Naive thymus-derived CD4-positive, alpha-beta T cell (primary cell): Measurements from ENCODE around the gene NIPAL3. TPM values are rescaled to one million over a fixed set of nuclear protein-coding genes. Genes with fewer than 3 reads are reported as not detected.

ENCODE experiments used
- ATAC-seq: fragments of 150-1000 bp; cut with Tn5 transposase; 2 replicates; pipeline ENCODE4 v1.10.0; 2021; ENCODE audit warnings: mild to moderate bottlenecking, moderate library complexity
- CTCF ChIA-PET: fragments of 350-600 bp; sonication (Branson Sonifier 250); formaldehyde crosslinking; loops from one replicate; lab custom pipeline; 2021; ENCODE audit warnings: antibody characterized with exemption; lab: Charles Lee
- POLR2A ChIA-PET: fragments of 350-600 bp; sonication (Branson Sonifier 250); formaldehyde crosslinking; loops from one replicate; lab custom pipeline; 2021; ENCODE audit warnings: antibody characterized with exemption, inconsistent platforms; lab: Charles Lee
- DNase-seq, 9 donors: peaks; one replicate each; pipeline versions ENCODE4 v3.0.0 to v3.0.0-alpha.2; 2020 to 2022; ENCODE audit warnings: mixed read lengths in 1 of 9
- H3K27ac ChIP-seq: one replicate; pipeline ENCODE4 v1.7.0; 2013; ENCODE audit warnings: mild to moderate bottlenecking, low read depth, low read length, moderate library complexity
- H3K27me3 ChIP-seq, 2 donors: one replicate each; pipeline ENCODE4 v1.7.0; 2013; ENCODE audit warnings: low read length in 2 of 2, mild to moderate bottlenecking in 2 of 2, moderate library complexity in 2 of 2; ENCODE audit not compliant: control insufficient read depth in 2 of 2, insufficient read depth in 2 of 2
- H3K36me3 ChIP-seq, 3 experiments: 1 replicate in 2 of 3; 2 replicates in 1 of 3; pipeline ENCODE4 v1.7.0; 2013; ENCODE audit warnings: low read length in 3 of 3, mild to moderate bottlenecking in 3 of 3, moderate library complexity in 1 of 3; ENCODE audit not compliant: insufficient read depth in 3 of 3, control insufficient read depth in 2 of 3
- H3K4me1 ChIP-seq, 2 donors: one replicate each; pipeline ENCODE4 v1.7.0; 2013; ENCODE audit warnings: low read length in 2 of 2, mild to moderate bottlenecking in 2 of 2, moderate library complexity in 1 of 2; ENCODE audit not compliant: control insufficient read depth in 2 of 2, insufficient read depth in 2 of 2
- H3K4me3 ChIP-seq: 2 replicates; pipeline ENCODE4 v1.7.0; 2013; ENCODE audit warnings: mild to moderate bottlenecking, low read length
- H3K9me3 ChIP-seq, 3 experiments: 1 replicate in 2 of 3; 2 replicates in 1 of 3; pipeline ENCODE4 v1.7.0; 2013; ENCODE audit warnings: low read length in 3 of 3; ENCODE audit not compliant: control insufficient read depth in 2 of 3
- H3K27ac Mint-ChIP-seq, 9 donors: one replicate each; pipeline ENCODE4 v1.8.0; 2020 to 2022; ENCODE audit warnings: mixed read lengths in 9 of 9, mild to moderate bottlenecking in 8 of 9, moderate library complexity in 5 of 9, inconsistent platforms in 2 of 9
- H3K27me3 Mint-ChIP-seq, 5 donors: one replicate each; pipeline ENCODE4 v1.8.0; 2021 to 2022; ENCODE audit warnings: mixed read lengths in 5 of 5, mild to moderate bottlenecking in 1 of 5
- H3K36me3 Mint-ChIP-seq, 5 donors: one replicate each; pipeline ENCODE4 v1.8.0; 2020 to 2022; ENCODE audit warnings: mixed read lengths in 5 of 5, mild to moderate bottlenecking in 3 of 5, inconsistent platforms in 1 of 5
- H3K4me1 Mint-ChIP-seq, 7 donors: one replicate each; pipeline ENCODE4 v1.8.0; 2020 to 2022; ENCODE audit warnings: mixed read lengths in 7 of 7, mild to moderate bottlenecking in 3 of 7, inconsistent platforms in 1 of 7
- H3K4me3 Mint-ChIP-seq, 10 donors: one replicate each; pipeline ENCODE4 v1.8.0; 2020 to 2022; ENCODE audit warnings: mild to moderate bottlenecking in 10 of 10, mixed read lengths in 10 of 10, moderate library complexity in 6 of 10, inconsistent platforms in 2 of 10
- H3K9me3 Mint-ChIP-seq, 11 donors: one replicate each; pipeline ENCODE4 v1.8.0; 2020 to 2022; ENCODE audit warnings: mixed read lengths in 11 of 11, mild to moderate bottlenecking in 4 of 11, inconsistent platforms in 1 of 11, moderate library complexity in 1 of 11
- intact Hi-C, 2 donors: fragments of 100-400 bp; cut with micrococcal nuclease; formaldehyde crosslinking; loops; one replicate each; pipeline ENCODE4 v1.15.1; 2023
- polyA plus RNA-seq, 2 donors: library from polyadenylated mRNA; unstranded; fragments of 300-500 nt; fragmentation: Illumina TruSeq; gene quantifications; one replicate each; pipeline ENCODE4 v1.2.3, GENCODE V29; 2021
- total RNA-seq, 6 experiments: library from RNA in 5 of 6; stranded (reverse) in 5 of 6; gene quantifications; 1 replicate in 5 of 6; 2 replicates in 1 of 6; pipeline ENCODE4 v1.2.3 and lab custom pipeline; 2021 to 2026

NIPAL3 gene
- total and polyA plus RNA-seq, 7 experiments from 2014 or later, result 35.5 to 127 (median 63.7) TPM

- intact Hi-C loops, result loop anchor here (1.0 to 10.0 kb wide), 8 partner anchors 29 to 881 kb away; partner anchors contain the start of genes CLIC4 (in 1 of the 2), NIPAL3 (in 1 of the 2), PNRC2 (in 1 of the 2) and RSRP1 (in 1 of the 2)
- ChIA-PET POLR2A (interaction anchor here (0.7 to 27.5 kb wide), 11 partner anchors 12 to 90 kb away, joined by 3 to 929 read pairs (median 7); partner anchors contain the start of genes NIPAL3 and STPG1), CTCF (interaction anchor here (1.3 to 3.3 kb wide), 5 partner anchors 11 to 91 kb away, joined by 7 to 23 read pairs (median 14); partner anchors contain the start of genes NIPAL3 and STPG1)
- Mint-ChIP-seq H3K4me3 (peak overlapping the region; percentile 79 to 100 (median 94)), H3K27me3 (peaks cover 0 to 9% (median 0%) of the 10 kb centered on the region in 5 donors), H3K4me1 (peaks cover 48 to 77% (median 61%) of the 10 kb centered on the region in 7 donors), H3K9me3 (peaks cover 0 to 5% (median 0%) of the 10 kb centered on the region in 11 donors), H3K36me3 (peaks cover 14 to 48% (median 40%) of the 10 kb centered on the region in 5 donors), H3K27ac (peak overlapping the region; percentile 78 to 100 (median 97))
- DNase-seq (no peak), ATAC-seq (no peak)
- no peaks in the 10 kb centered on the region for H3K36me3 ChIP-seq
- H3K4me3 ChIP-seq, result peak overlapping the region; percentile 50
- H3K4me1 ChIP-seq, result peaks cover 57 to 67% of the 10 kb centered on the region in 2 donors
- H3K27ac ChIP-seq, result peak overlapping the region; percentile 99
- H3K27me3 ChIP-seq, result no peaks in the 10 kb centered on the region
- no peaks in the 10 kb centered on the region for H3K9me3 ChIP-seq
Observed at GRCh38 chr1:24505816-24506215, 90.2 kb downstream of the NIPAL3 start.

DNA sequence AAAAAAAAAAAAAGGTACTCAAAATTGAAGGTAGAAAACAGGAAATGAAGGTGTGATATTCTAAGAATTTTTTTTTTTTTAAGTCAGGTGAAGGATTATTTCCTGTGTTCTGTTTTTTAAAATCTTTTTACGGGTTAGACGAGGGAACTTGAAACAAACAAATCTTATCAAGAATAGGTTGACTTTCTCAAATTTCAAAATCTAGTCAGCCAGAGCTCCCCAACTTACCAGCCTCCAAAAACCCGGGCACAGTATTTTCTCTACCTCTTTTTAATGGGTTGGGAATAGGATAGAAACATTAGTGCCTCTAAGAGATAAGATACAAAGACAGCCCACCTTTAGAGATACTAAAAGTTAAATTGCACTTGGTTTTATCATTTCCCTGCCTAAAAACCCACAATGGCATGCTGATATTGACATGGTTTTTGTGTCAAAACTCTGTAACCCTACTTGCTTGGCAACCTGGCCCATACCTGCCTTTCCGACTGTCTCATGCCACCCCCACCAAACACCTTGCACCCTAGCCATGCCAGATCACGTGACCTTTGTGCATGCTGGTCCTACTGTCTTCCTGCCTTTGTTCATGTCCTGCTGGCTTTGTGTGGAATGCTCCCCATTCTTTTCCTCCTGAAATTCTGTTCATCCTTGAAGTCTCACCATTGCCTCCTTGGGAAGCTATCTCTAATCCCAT lies 91.2 kb downstream of the NIPAL3 start:
- POLR2A ChIA-PET, result interaction anchor here (0.6 to 27.5 kb wide), 17 partner anchors 8 to 135 kb away, joined by 3 to 929 read pairs (median 4); partner anchors contain the start of genes NIPAL3 and STPG1
- peak overlapping the region; percentile 79 to 100 (median 94) for H3K4me3 Mint-ChIP-seq
- H3K36me3 ChIP-seq, result no peaks in the 10 kb centered on the region
- H3K27me3 Mint-ChIP-seq, result peaks cover 0 to 9% (median 0%) of the 10 kb centered on the region in 5 donors
- DNase-seq, result peak in 7 of 9 donors; percentile 53 to 85 (median 81)
- peaks cover 0 to 5% (median 0%) of the 10 kb centered on the region in 11 donors for H3K9me3 Mint-ChIP-seq
- peaks cover 19 to 57% (median 46%) of the 10 kb centered on the region in 5 donors for H3K36me3 Mint-ChIP-seq
- ATAC-seq, result no peak
- H3K9me3 ChIP-seq, result no peaks in the 10 kb centered on the region
- CTCF ChIA-PET, result interaction anchor here (0.6 to 3.3 kb wide), 11 partner anchors 17 to 93 kb away, joined by 3 to 23 read pairs (median 5); partner anchors contain the start of genes NIPAL3 and STPG1
- H3K27ac Mint-ChIP-seq, result peak overlapping the region; percentile 91 to 100 (median 97)
- H3K4me1 Mint-ChIP-seq, result peaks cover 46 to 74% (median 61%) of the 10 kb centered on the region in 7 donors
- peak overlapping the region; percentile 60 for H3K4me3 ChIP-seq
- peaks cover 57 to 62% of the 10 kb centered on the region in 2 donors for H3K4me1 ChIP-seq
- no peaks in the 10 kb centered on the region for H3K27me3 ChIP-seq
- intact Hi-C loops, result loop anchor here (1.0 to 10.0 kb wide), 9 partner anchors 25 to 882 kb away; partner anchors contain the start of genes CLIC4 (in 1 of the 2), NIPAL3 (in 1 of the 2), PNRC2 (in 1 of the 2) and RSRP1 (in 1 of the 2)
- H3K27ac ChIP-seq, result peak overlapping the region; percentile 99

DNA sequence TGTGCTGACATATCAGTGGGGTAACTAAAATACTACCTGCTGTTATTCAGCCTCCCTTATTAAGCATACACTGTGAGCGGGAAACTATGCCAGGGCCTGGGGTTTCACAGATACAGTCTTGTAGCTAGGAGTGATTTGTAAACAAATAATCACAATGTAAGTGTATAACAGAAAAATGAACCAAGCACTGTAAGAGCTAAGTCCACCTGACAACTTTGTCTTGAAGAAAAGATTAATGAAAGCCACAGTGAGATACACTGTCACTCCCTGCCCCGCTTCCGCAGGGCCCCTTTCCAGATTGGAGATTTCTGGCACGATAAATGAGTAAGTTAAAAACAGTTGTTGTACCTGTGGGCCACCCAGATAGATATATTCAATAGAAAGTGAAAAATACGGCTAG lies 91.8 kb downstream of the NIPAL3 start:
- POLR2A ChIA-PET, result interaction anchor here (0.6 to 27.5 kb wide), 12 partner anchors 8 to 135 kb away, joined by 3 to 929 read pairs (median 4); partner anchors contain the start of genes NIPAL3 and STPG1
- intact Hi-C loops, result loop anchor here (1.0 to 10.0 kb wide), 7 partner anchors 25 to 883 kb away; partner anchors contain the start of genes CLIC4 (in 1 of the 2), PNRC2 (in 1 of the 2) and RSRP1 (in 1 of the 2)
- H3K27ac ChIP-seq, result peak overlapping the region; percentile 99
- H3K27me3 Mint-ChIP-seq, result peaks cover 0 to 9% (median 0%) of the 10 kb centered on the region in 5 donors
- peak; percentile 50 for ATAC-seq
- CTCF ChIA-PET, result interaction anchor here (0.6 to 1.7 kb wide), 6 partner anchors 17 to 94 kb away, joined by 3 to 5 read pairs (median 4); partner anchors contain the start of genes NIPAL3 and STPG1
- H3K9me3 Mint-ChIP-seq, result peaks cover 0 to 5% (median 0%) of the 10 kb centered on the region in 11 donors
- no peaks in the 10 kb centered on the region for H3K36me3 ChIP-seq
- H3K36me3 Mint-ChIP-seq, result peaks cover 19 to 58% (median 48%) of the 10 kb centered on the region in 5 donors
- peaks cover 46 to 73% (median 65%) of the 10 kb centered on the region in 7 donors for H3K4me1 Mint-ChIP-seq
- no peaks in the 10 kb centered on the region for H3K9me3 ChIP-seq
- H3K4me1 ChIP-seq, result peaks cover 62 to 64% of the 10 kb centered on the region in 2 donors
- H3K4me3 Mint-ChIP-seq, result peak overlapping the region; percentile 79 to 100 (median 94)
- DNase-seq, result peak in 7 of 9 donors; percentile 25 to 79 (median 57)
- H3K4me3 ChIP-seq, result peak overlapping the region; percentile 60
- no peaks in the 10 kb centered on the region for H3K27me3 ChIP-seq
- H3K27ac Mint-ChIP-seq, result peak overlapping the region; percentile 91 to 100 (median 97)

- DNase-seq (no peak), ATAC-seq (no peak)
- H3K27me3 Mint-ChIP-seq, result peaks cover 0 to 4% (median 0%) of the 10 kb centered on the region in 5 donors
- peaks cover 19 to 58% (median 49%) of the 10 kb centered on the region in 5 donors for H3K36me3 Mint-ChIP-seq
- ChIA-PET CTCF (interaction anchor here (1.1 kb wide), 1 partner anchor 8 kb away, joined by 3 read pairs; no protein-coding TSS in a partner anchor), POLR2A (interaction anchor here (0.9 to 27.5 kb wide), 6 partner anchors 9 to 93 kb away, joined by 3 to 929 read pairs (median 82); partner anchors contain the start of genes NIPAL3 and STPG1)
- no peaks in the 10 kb centered on the region for H3K9me3 Mint-ChIP-seq
- intact Hi-C loops, result loop anchor here (1.0 to 10.0 kb wide), 9 partner anchors 9 to 884 kb away; partner anchors contain the start of genes CLIC4 (in 1 of the 2), PNRC2 (in 1 of the 2) and RSRP1 (in 1 of the 2)
- Histone ChIP-seq H3K27me3 (no peaks in the 10 kb centered on the region), H3K36me3 (peaks cover 0 to under 1% (median 0%) of the 10 kb centered on the region in 3 experiments), H3K27ac (peak overlapping the region; percentile 99), H3K9me3 (no peaks in the 10 kb centered on the region), H3K4me3 (peak overlapping the region; percentile 60), H3K4me1 (peaks cover 69 to 76% of the 10 kb centered on the region in 2 donors)
- H3K4me1 Mint-ChIP-seq, result peaks cover 55 to 80% (median 69%) of the 10 kb centered on the region in 7 donors
- peak overlapping the region in 8 of 9 donors; percentile 92 to 100 (median 98) for H3K27ac Mint-ChIP-seq
- peak overlapping the region; percentile 10 to 100 (median 94) for H3K4me3 Mint-ChIP-seq
Observed at GRCh38 chr1:24508911-24509310, 93.3 kb downstream of the NIPAL3 start.

DNA sequence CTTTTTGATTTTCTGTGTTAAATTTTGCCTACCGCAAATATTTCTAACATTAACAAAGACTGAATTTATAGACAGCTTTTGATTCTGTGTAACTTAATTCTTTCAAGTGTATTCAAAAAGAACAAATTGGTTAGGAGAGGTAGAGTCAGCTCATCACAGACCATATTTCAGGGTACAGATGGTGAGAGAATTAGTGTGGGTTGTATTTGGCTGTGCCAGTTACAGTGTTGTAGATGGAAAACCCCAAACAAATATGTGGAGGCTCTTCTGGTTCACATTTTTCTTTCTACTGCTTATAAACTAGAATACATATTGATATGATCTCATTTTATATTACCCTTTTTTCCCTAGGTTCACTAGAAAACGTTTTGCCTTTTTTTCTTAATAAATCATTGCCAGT lies 98.1 kb downstream of the NIPAL3 start:
- H3K27ac Mint-ChIP-seq, result peak overlapping the region in 7 of 9 donors; percentile 76 to 93 (median 86)
- peak overlapping the region; percentile 62 for H3K27ac ChIP-seq
- H3K36me3 ChIP-seq, result peaks cover 3 to 27% (median 3%) of the 10 kb centered on the region in 3 experiments
- no peak overlapping the region for H3K4me3 ChIP-seq
- no peaks in the 10 kb centered on the region for H3K9me3 ChIP-seq
- ATAC-seq (no peak), DNase-seq (no peak)
- peaks cover 34 to 79% of the 10 kb centered on the region in 2 donors for H3K4me1 ChIP-seq
- H3K27me3 ChIP-seq, result no peaks in the 10 kb centered on the region
- H3K36me3 Mint-ChIP-seq, result peaks cover 23 to 55% (median 42%) of the 10 kb centered on the region in 5 donors
- CTCF ChIA-PET, result interaction anchor here (0.9 to 1.8 kb wide), 3 partner anchors 12 to 314 kb away, joined by 3 to 4 read pairs (median 3); no protein-coding TSS in a partner anchor
- peaks cover 48 to 95% (median 81%) of the 10 kb centered on the region in 7 donors for H3K4me1 Mint-ChIP-seq
- POLR2A ChIA-PET, result interaction anchor here (1.4 to 27.5 kb wide), 3 partner anchors 11 to 30 kb away, joined by 4 to 929 read pairs (median 39); partner anchors contain the start of gene RCAN3
- H3K9me3 Mint-ChIP-seq, result no peaks in the 10 kb centered on the region
- no peaks in the 10 kb centered on the region for H3K27me3 Mint-ChIP-seq
- intact Hi-C loops, result no loop called here
- peak overlapping the region in 8 of 10 donors; percentile 48 to 84 (median 74) for H3K4me3 Mint-ChIP-seq
